HL-60/S4 treated with retinoic acid at 250 ng/mL for 4 days and 3 days (cell line): ENCODE data around the gene IDH2.

Source experiments
- in situ Hi-C: fragments of 300-500 bp; cut with MboI; formaldehyde crosslinking; loops from 2 replicates; pipeline ENCODE4 v1.7.0; 2022; ENCODE audit warnings: low sequenced_read_pairs

Gene IDH2

DNA sequence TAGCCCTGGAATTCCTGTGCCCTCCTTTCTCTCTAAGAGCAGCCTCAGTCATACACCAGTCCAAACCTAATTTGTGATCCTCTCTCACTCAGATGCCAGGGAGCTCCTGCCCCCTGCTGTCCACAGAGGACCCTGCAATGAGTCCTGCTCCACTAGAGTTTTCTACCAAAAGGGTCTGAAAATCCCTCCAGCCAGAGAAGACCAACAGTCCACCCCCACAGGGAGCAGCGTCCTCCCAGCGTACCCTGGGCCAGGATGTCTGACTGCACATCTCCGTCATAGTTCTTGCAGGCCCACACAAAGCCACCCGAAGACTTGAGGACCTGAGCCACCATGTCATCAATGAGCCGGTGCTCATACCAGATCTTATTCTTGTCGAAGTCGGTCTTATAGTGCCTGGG is 15.4 kb downstream of the IDH2 start:
- in situ Hi-C loops = no loop called here

DNA sequence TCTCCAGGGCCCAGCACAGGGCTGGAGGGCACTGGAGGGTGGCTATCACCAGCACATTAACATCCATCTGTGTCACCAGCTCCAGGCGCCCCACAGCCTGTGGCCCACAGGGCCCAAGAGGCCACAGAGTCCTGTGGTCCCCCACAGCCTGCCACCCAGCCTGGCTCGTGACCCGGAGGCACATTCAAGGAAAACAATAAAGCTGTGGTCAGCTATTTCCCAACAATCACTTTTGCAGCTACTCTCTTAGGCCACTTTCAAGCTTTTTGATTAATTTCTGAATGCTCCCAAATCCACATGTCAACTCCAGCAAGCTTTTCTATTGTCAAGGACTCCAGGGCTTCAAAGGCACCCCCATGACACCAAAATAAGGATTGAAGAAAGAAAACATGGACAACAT is 16.7 kb downstream of the IDH2 start:
- in situ Hi-C loops = no loop called here

DNA sequence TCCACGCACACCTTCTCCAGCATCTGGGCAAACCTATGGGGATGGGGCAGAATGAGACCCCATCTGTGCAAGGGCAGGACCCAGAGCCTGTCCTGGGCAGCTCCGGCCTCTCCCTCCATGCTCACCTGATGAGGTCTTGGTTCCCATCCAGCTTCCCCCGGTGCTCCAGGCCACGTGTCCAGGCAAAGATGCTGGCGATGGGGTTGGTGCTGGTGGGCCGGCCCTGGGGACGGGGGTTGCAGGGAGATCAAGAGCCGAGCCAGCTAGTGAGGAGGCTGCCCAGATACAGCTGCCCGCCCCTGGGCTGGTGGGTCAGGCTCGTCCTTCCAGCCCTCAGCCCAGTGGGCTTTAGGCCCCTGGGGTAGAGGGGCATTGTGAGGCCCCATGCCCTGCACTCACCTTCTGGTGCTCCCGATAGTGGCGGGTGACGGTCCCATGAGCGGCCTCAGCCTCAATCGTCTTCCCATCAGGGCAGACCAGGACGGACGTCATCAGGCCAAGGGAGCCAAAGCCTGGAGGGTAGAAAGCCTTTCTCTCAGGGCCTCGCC is 17.3 kb downstream of the IDH2 start:
- in situ Hi-C loops = no loop called here

DNA sequence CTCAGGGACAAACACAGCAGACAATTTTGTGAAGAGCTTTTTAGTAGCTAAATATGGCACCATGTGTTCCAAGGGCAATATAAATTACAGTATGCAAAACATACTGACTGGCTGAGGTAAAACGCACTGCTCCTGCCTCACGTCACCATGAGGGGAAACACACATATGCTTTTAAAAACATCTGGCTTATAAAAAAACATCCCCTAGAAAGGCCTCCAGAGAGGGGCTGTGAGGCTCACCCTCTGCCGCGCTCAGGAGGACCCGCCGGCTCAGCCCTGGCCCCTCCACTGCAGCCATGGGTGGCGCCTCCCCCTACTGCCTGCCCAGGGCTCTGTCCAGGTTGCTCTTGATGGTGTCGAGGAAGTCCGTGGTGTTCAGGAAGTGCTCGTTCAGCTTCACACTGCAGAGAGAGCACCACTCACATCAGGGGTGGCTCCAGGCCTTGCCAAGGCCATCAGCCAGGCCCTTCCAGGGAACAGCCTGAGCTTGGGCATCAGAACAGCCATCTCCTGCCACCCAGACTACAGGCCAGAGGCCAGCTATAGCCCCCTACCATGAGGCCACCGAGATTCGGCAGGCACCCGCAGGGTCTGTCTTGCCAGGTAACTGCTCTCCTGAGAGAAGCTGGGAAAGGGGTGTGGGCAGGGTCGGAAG is 18.2 kb downstream of the IDH2 start:
- in situ Hi-C loops = no loop called here

DNA sequence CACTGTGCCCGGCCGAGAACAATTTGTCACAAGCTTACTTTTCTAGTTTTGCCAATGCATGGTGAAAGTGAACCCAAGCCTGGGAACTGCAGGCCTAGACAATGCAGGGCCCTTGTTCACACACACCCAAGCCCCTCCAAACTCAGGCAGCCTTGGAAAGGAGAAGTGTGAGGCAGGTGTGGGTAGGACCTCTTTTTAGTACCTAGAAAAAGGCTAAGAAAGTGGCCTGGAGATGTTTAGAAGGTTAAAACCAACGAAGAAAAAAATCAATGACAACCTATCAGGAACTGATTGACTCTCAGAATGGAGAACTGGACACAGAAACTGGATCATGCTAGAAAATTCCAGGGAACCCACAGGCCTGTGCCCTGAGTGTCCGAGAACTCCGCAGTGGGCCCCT is 18.8 kb downstream of the IDH2 start:
- in situ Hi-C loops = no loop called here

DNA sequence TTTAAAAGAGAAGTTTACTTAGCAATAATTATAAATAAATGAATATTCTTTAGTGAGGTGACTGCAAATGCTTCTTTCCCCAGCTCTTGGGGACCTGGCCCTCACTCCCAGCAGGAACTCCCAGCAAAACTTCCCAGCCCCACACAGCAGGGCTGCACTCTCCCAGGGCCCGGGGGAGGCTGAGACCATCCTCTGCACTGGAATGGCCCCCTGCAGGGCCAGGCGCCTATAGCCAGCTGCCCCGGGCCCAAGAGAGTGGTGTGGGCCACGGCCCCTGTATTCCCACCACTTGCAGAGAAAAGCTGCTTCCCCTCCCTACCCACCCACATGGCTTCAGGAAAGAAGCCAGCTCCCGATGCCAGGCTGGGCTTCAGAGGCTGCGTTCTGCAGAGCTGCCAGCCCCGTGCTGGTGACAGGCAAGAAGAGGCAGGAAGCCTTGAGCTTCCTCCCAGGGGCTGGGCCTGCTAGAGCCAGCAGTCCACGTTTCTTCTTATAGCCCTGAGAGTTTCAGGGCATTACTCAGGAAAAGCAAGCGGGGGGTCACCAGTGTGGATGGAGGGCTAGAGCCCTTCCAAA is 20.0 kb downstream of the IDH2 start:
- in situ Hi-C loops = no loop called here

DNA sequence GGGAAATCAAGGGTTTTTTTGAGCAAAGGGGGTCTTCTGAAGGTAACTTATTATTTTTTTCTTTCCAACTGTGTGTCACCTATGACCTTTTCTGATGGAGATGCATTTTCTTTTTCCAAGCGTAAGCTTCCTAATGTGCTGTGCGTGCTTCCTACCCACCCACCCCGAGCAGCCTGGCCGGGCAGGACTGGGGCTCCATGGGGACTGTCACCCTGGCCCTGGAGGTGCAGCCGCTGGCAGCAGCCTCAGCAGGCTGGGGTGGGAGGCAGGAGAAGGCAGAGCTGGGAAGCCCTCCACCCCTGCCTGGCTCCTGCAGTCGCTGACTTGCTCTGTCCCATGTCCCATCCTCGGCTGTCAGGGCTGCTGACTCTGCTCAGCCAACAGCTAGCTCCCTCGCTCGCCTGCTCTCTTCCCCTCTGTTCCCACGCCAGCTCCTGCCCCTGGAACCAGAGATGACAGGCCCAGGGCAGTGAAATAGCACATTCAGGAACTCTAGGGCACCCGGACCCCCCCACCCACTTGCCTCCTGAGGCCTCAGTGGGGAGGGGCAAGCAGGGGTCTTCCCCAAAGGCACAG is 21.4 kb downstream of the IDH2 start:
- in situ Hi-C loops = no loop called here

DNA sequence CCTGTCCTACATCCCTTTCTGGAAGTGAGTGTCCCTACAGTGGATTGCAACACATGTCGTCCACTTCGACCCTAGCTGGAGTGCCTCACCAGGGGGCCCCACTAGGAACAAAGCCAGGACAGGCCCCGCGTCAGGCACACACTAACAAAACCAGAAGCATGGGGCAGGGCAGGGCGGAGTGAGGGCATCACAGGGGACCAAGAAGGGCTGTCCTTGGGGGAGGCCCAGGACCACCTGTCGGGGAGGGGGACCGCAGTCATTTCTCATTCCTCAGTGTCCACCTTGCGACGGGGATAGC is 21.9 kb downstream of the IDH2 start:
- in situ Hi-C loops = no loop called here

DNA sequence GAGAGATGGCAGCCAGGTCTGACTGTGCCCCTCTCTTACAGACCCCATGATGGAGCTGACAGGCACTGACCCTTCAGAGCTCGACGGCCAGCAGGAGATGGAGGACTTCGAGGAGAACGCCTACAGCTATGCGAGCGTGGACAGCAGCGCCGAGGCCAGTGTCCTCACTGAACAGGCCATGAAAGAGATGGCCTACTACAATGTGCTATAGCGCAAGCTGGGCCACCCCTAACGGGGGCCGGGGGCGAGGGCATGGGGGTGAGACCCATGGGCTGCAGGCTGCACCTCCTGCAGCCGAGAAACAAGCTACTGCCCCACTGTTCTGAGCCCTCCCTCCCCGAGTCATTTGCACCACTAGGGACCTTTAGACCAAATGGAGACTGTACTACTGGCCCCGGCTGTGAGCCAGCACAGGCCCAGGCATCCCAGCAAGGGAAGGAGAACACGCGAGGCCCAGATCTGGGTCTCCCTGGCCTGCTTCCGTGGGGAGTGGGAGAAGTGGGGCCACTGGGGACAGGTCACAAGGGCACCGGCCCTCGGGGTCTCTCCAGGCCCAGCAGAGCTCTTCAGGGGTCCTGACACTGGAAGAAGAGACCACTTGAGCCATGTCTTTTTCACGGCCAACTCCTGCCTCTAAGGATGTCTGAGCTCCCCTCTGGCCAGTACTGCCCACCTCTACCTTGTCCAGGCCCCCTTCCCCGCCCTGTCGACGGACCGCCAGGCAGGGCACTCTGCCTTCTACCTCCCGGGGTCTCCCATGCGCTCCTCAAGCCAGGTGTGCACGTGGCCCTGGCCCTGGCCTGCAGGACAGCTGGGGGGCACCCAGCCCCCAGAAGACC is 22.4 kb downstream of the IDH2 start:
- in situ Hi-C loops = loop anchor here (10.0 kb wide), 2 partner anchors 185 to 335 kb away; partner anchors contain the start of gene AP3S2

DNA sequence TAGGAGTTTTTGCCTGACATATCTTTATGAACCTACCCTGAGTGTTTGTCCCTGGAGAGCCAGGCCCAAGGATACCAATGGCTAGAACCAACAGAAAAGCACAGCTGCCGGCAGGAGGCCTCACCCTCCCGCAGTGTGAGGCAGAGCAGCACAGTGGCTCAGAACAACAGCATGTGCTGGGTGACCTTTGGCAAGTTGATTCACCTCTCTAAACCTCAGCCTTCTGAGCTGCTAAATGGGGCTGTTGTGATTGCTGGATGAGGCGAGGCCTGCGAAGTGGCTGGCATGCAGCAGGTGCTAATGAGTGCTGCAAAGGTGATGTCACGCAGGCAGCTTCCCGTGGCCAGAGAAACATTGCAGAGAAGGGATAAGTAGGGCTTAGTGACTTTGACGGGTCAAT is 23.3 kb downstream of the IDH2 start:
- in situ Hi-C loops = loop anchor here (10.0 kb wide), 2 partner anchors 184 to 334 kb away; partner anchors contain the start of gene AP3S2

DNA sequence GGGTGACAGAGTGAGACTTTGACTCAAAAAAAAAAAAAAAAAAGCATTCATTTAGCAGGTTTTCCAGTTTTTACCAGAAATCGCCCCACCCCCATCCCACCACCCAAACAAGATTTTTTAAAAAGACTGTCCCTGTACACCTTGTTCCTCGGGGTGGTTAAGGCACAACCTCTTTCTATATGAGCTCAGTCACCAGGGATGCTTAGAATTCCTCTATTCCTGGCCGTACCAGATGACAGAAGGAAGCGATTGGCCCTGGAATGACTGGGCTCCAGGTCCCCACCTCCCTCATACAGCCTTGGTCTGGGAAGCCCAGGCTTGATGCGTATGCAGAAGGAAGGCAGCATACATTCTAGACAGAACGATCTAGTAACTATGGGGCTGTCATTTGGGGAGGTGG is 25.6 kb downstream of the IDH2 start:
- in situ Hi-C loops = loop anchor here (10.0 kb wide), 2 partner anchors 182 to 332 kb away; partner anchors contain the start of gene AP3S2

DNA sequence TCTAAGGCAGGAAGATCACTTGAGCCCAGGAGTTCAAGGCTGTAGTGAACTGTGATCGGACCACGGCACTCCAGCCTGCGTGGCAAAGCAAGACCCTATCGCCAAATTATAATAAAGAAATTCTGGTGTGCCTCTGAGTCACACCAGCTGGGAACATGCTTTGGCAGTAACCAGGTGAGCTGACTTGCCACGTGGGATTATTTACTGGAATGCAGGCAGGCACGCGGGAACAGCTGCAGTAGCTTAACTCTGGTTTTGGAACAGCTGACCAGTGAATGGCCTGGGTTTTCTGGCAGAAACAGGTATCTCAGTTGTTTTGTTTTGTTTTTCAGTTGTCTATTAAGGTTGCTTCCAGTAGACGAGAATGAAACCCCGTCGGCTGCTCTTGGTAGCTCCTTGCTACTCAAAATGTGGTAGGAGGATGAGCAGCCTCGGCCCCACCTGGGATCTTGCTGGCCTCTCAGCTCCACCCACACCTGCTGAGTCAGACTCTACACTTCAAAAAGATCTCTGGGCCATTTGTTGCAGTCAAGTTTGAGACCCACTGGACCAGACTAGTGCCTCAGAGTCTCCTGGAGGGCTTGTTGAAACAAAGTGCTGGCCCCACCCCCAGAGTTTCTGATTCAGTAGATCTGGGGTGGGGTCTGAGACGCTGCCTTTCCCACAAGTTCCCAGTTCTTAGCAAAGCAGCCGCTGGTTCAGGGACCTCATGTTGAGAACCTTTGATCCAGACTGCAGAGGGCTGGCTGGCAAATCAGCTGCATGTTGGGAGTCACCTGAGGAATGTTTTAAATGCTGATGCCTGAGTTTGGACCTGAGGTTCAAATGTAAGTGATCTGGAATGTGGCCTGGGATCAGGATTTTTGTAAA is 26.6 kb downstream of the IDH2 start:
- in situ Hi-C loops = loop anchor here (10.0 kb wide), 2 partner anchors 181 to 331 kb away; partner anchors contain the start of gene AP3S2

DNA sequence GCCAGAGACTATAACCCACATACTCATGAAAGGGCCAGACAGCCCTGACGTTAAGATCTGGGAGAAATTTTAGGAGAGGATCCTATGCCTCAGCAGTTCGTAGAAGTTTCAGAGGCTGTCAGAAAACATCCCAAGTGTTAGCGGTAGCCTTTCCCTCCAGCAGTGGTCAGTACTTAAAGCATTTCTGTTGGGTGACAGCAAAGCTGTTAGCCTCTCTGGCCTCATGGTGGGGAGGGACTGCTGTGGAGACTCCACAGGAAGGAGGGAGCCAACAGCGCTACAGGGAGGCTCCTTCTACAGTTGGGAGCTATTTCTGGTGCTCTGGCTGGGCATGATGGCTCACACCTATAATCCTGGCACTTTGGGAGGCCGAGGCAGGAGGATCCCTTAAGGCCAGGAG is 27.4 kb downstream of the IDH2 start:
- in situ Hi-C loops = loop anchor here (10.0 kb wide), 2 partner anchors 180 to 330 kb away; partner anchors contain the start of gene AP3S2

DNA sequence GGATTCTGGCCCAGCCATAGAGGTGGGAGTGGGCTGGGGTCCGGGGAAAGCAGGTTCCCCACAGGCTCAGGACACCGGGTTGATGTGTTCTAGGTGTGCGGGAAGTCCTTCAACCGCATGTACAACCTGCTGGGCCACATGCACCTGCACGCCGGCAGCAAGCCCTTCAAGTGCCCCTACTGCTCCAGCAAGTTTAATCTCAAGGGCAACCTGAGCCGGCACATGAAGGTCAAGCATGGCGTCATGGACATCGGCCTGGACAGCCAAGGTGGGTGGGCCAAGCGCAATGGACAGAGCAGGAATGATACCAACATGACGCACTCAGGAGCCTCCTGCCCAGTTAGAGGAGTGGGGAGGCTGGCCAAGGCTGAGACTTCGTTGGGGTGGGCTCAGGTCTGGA is 28.2 kb downstream of the IDH2 start:
- in situ Hi-C loops = loop anchor here (10.0 kb wide), 2 partner anchors 179 to 329 kb away; partner anchors contain the start of gene AP3S2

DNA sequence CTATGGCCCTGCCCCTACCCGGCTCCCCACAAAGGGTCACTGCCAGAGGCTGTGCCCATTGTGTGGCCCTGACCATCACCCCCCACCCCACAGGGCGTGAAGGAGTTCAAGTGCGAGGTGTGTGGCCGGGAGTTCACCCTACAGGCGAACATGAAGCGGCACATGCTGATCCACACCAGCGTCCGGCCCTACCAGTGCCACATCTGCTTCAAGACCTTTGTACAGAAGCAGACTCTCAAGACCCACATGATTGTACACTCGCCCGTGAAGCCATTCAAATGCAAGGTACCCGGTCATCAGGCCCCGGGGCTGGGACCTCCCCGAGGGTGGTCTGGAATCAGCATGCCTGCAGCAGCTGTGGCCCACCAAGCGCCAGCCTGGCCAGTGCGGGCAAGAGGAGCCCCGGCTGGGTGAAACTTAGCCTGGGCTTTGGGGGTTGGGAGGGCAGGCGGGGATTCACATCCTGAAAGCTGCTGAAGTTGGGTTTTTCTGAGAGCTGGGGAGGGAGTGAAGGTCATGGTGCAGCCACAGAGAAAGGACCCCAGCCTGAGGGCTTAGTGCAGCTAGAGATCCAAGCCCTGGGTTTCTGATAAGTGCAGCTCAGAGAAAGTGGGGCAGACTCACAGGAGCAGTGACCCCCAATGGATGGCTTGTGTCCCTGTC is 29.2 kb downstream of the IDH2 start:
- in situ Hi-C loops = loop anchor here (10.0 kb wide), 2 partner anchors 178 to 328 kb away; partner anchors contain the start of gene AP3S2

DNA sequence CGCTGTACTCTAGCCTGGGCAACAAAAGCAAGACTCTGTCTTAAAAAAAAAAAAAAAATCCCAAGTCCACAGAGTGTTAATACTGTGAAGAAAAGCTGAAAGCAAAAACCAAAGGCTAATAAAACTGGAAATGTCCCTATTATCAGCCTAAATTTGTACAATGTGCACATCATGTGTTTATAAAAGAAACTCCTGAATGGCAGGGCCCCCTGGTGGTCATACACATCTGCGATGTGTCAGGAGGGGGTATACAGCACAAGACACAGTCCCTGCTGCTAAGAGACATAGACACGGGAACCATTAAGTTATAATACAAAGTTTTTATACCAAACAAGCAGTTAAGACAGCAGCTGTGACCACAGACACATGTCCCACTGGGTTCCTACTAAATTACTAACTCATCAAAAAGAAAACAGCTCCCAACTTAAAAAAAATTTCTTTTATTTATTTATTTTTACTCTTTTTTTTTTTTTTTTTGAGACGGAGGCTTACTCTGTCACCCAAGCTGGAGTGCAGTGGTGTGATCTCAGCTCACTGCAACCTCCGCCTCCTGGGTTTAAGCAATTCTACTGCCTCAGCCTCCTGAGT is 31.0 kb downstream of the IDH2 start:
- in situ Hi-C loops = loop anchor here (10.0 kb wide), 2 partner anchors 177 to 327 kb away; partner anchors contain the start of gene AP3S2

DNA sequence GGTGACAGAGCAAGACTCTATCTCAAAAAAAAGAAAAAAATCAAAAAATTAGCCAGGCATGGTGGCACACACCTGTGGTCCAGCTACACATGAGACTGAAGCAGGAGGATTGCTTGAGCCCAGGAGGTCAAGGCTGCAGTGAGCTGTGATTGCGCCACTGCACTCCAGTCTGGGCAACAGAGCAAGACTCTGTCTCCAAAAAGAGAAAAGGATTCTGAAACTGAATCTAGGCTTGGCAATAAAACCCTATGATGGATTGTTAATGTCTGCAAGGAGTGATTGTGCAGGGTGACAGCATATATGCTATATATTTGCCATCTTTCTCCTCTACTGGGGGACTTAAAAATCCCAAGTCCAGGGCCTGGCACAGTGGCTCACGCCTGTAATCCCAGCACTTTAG is 31.6 kb downstream of the IDH2 start:
- in situ Hi-C loops = loop anchor here (10.0 kb wide), 2 partner anchors 176 to 326 kb away; partner anchors contain the start of gene AP3S2

DNA sequence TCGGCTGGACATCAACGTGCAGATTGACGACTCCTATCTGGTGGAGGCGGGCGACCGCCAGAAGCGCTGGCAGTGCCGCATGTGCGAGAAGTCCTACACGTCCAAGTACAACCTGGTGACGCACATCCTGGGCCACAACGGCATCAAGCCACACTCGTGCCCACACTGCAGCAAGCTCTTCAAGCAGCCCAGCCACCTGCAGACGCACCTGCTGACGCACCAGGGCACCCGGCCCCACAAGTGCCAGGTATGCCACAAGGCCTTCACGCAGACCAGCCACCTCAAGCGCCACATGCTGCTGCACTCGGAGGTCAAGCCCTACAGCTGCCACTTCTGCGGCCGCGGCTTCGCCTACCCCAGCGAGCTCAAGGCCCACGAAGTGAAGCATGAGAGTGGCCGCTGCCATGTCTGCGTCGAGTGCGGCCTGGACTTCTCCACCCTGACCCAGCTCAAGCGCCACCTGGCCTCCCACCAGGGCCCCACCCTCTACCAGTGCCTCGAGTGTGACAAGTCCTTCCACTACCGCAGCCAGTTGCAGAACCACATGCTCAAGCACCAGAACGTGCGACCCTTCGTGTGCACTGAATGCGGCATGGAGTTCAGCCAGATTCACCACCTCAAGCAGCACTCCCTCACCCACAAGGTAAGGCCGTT is 34.2 kb downstream of the IDH2 start:
- in situ Hi-C loops = no loop called here
